Neural progenitor cell (in vitro differentiated cells): ENCODE results near the gene ATF5.

ENCODE experiments used
- CTCF ChIP-seq: fragments of 200-600 bp; sonication (generic); IDR thresholded peaks from 2 replicates; pipeline ENCODE4 v1.5.1; 2017; ENCODE audit warnings: antibody characterized with exemption, mild to moderate bottlenecking
- EZH2 ChIP-seq: fragments of 200-600 bp; sonication (generic); IDR thresholded peaks from 2 replicates; pipeline ENCODE4 v1.6.1; 2017; ENCODE audit warnings: antibody characterized with exemption, mild to moderate bottlenecking, moderate library complexity

- TF ChIP-seq EZH2 (no peak), CTCF (no peak)
These were observed 23.5 kb downstream of the ATF5 start for GRCh38 chr19:49952479-49952836.
